ENCODE data around the gene CRMP1. TPM values are rescaled to one million over a fixed set of nuclear protein-coding genes. Genes with fewer than 3 reads are reported as not detected.

Gene CRMP1
- total RNA-seq, 1 experiment from 2014 or later: 134 TPM

GRCh38 chr4:5933116-5933515, 40.2 kb upstream of the CRMP1 start (continued):
- TF ChIP-seq ZNF219 (CRISPR knock-in tag; IDR thresholded peaks at IDR 0.05; ENCODE audit: borderline replicate concordance) (no peak), TEAD4 (CRISPR knock-in tag; IDR thresholded peaks at IDR 0.05) (no peak), ZNF423 (CRISPR knock-in tag; IDR thresholded peaks at IDR 0.05) (no peak), RELA (CRISPR knock-in tag; IDR thresholded peaks at IDR 0.05; ENCODE audit: borderline replicate concordance) (no peak), JAZF1 (CRISPR knock-in tag; IDR thresholded peaks at IDR 0.05) (no peak), SMAD4 (CRISPR knock-in tag; IDR thresholded peaks at IDR 0.05) (no peak)
- TF ChIP-seq, protein P1, sequence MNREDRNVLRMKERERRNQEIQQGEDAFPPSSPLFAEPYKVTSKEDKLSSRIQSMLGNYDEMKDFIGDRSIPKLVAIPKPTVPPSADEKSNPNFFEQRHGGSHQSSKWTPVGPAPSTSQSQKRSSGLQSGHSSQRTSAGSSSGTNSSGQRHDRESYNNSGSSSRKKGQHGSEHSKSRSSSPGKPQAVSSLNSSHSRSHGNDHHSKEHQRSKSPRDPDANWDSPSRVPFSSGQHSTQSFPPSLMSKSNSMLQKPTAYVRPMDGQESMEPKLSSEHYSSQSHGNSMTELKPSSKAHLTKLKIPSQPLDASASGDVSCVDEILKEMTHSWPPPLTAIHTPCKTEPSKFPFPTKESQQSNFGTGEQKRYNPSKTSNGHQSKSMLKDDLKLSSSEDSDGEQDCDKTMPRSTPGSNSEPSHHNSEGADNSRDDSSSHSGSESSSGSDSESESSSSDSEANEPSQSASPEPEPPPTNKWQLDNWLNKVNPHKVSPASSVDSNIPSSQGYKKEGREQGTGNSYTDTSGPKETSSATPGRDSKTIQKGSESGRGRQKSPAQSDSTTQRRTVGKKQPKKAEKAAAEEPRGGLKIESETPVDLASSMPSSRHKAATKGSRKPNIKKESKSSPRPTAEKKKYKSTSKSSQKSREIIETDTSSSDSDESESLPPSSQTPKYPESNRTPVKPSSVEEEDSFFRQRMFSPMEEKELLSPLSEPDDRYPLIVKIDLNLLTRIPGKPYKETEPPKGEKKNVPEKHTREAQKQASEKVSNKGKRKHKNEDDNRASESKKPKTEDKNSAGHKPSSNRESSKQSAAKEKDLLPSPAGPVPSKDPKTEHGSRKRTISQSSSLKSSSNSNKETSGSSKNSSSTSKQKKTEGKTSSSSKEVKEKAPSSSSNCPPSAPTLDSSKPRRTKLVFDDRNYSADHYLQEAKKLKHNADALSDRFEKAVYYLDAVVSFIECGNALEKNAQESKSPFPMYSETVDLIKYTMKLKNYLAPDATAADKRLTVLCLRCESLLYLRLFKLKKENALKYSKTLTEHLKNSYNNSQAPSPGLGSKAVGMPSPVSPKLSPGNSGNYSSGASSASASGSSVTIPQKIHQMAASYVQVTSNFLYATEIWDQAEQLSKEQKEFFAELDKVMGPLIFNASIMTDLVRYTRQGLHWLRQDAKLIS (CRISPR knock-in tag; IDR thresholded peaks at IDR 0.05; ENCODE audit: borderline replicate concordance): no peak

DNA sequence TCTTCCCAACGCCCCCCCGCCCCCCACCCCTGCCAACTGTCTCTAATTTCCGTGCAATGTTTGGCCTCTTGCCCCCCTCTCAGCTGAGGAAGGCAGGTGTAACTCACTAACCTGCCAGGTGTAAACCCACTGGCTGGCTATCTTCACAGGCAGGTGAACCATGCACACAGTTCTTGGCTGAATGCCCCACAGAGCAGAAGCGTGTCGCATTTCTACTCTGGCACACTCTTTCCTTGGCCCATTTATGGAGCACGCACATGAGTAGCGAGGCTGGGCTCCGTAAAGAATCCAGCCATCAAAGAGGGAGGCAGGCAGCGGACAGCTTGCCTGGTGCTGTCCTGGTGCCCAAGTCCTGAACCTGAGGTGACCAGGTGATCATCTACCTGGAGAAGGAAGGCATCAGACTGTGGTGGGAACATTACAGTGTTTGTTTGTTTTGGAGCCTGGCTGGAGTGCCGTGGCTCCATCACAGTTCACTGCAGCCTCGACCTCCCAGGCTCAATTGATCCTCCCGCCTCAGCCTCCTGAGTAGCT, 39.2 kb upstream of the CRMP1 start:
- Mint-ChIP-seq H3K36me3 (no peaks in the 10 kb centered on the region), H3K4me1 (peaks cover 24% of the 10 kb centered on the region), H3K27ac (no peak overlapping the region), H3K9me3 (no peaks in the 10 kb centered on the region), H3K27me3 (ENCODE audit: low read depth) (no peaks in the 10 kb centered on the region; the same call in 1 of the 2 replicates), H3K4me3 (no peak overlapping the region)
- TF ChIP-seq RELA (CRISPR knock-in tag; IDR thresholded peaks at IDR 0.05; ENCODE audit: borderline replicate concordance) (no peak), E2F5 (CRISPR knock-in tag; IDR thresholded peaks at IDR 0.05) (no peak), JUN (CRISPR knock-in tag; IDR thresholded peaks at IDR 0.05) (no peak), ZNF121 (CRISPR knock-in tag; IDR thresholded peaks at IDR 0.05) (no peak), ARID4B (CRISPR knock-in tag; IDR thresholded peaks at IDR 0.05; ENCODE audit: borderline replicate concordance) (no peak)
- DNase-seq (ENCODE audit: low spot score): no peak
- ATAC-seq: no peak
- ChIA-PET POLR2A (no interaction called here), CTCF (interaction anchor here (1.4 kb wide), 1 partner anchor 10 kb away, joined by 3 read pairs; no protein-coding TSS in a partner anchor)

- ATAC-seq: peak; percentile 64
- POLR2A ChIA-PET: no interaction called here
- no peaks in the 10 kb centered on the region; the same call in 1 of the 2 replicates for H3K27me3 Mint-ChIP-seq (ENCODE audit: low read depth)
Observed at GRCh38 chr4:5931526-5931925, 38.6 kb upstream of the CRMP1 start.

More at GRCh38 chr4:5931526-5931925, 38.6 kb upstream of the CRMP1 start:
- no peaks in the 10 kb centered on the region for H3K9me3 Mint-ChIP-seq
- CTCF ChIA-PET: interaction anchor here (0.7 to 1.4 kb wide), 4 partner anchors 10 to 110 kb away, joined by 3 to 4 read pairs (median 3); partner anchors contain the start of gene CRMP1
- no peak overlapping the region for H3K4me3 Mint-ChIP-seq
- no peaks in the 10 kb centered on the region for H3K36me3 Mint-ChIP-seq
- no peak for DNase-seq (ENCODE audit: low spot score)
- H3K4me1 Mint-ChIP-seq: peaks cover 24% of the 10 kb centered on the region
- TF ChIP-seq ZNF416 (CRISPR knock-in tag; IDR thresholded peaks at IDR 0.05) (no peak), ZNF317 (CRISPR knock-in tag; IDR thresholded peaks at IDR 0.05; ENCODE audit: borderline replicate concordance, low read depth) (no peak), SMAD3 (CRISPR knock-in tag; IDR thresholded peaks at IDR 0.05; ENCODE audit: borderline replicate concordance) (no peak), AR (CRISPR knock-in tag; IDR thresholded peaks at IDR 0.05) (no peak), TCF7 (CRISPR knock-in tag; IDR thresholded peaks at IDR 0.05; ENCODE audit: low read depth) (no peak), ZNF671 (CRISPR knock-in tag; IDR thresholded peaks at IDR 0.05) (no peak)
- TF ChIP-seq, protein P2, sequence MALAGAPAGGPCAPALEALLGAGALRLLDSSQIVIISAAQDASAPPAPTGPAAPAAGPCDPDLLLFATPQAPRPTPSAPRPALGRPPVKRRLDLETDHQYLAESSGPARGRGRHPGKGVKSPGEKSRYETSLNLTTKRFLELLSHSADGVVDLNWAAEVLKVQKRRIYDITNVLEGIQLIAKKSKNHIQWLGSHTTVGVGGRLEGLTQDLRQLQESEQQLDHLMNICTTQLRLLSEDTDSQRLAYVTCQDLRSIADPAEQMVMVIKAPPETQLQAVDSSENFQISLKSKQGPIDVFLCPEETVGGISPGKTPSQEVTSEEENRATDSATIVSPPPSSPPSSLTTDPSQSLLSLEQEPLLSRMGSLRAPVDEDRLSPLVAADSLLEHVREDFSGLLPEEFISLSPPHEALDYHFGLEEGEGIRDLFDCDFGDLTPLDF (CRISPR knock-in tag; IDR thresholded peaks at IDR 0.05): no peak
- TF ChIP-seq, protein P3, sequence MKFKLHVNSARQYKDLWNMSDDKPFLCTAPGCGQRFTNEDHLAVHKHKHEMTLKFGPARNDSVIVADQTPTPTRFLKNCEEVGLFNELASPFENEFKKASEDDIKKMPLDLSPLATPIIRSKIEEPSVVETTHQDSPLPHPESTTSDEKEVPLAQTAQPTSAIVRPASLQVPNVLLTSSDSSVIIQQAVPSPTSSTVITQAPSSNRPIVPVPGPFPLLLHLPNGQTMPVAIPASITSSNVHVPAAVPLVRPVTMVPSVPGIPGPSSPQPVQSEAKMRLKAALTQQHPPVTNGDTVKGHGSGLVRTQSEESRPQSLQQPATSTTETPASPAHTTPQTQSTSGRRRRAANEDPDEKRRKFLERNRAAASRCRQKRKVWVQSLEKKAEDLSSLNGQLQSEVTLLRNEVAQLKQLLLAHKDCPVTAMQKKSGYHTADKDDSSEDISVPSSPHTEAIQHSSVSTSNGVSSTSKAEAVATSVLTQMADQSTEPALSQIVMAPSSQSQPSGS (CRISPR knock-in tag; IDR thresholded peaks at IDR 0.05; ENCODE audit: borderline replicate concordance, low read depth): no peak
- no peak overlapping the region for H3K27ac Mint-ChIP-seq

Data from WTC11 (cell line).